Left colon (tissue), 2 donors: Measurements from ENCODE around the gene CD55. TPM values are rescaled to one million over a fixed set of nuclear protein-coding genes. Genes with fewer than 3 reads are reported as not detected.

Source experiments
- ATAC-seq: fragments of 200-7000 bp; cut with Tn5 transposase; one replicate; pipeline ENCODE4 v1.9.1; 2020; ENCODE audit warnings: mild to moderate bottlenecking, moderate library complexity
- DNase-seq, 2 donors: peaks; one replicate each; pipeline ENCODE4 v3.0.0-alpha.2; 2020
- intact Hi-C, 2 donors: fragments of 100-400 bp; cut with DNase I in 1 of 2; cut with micrococcal nuclease in 1 of 2; formaldehyde crosslinking; loops; one replicate each; pipeline versions ENCODE4 v1.11.2 to v1.14.0; 2022; cut with DNase I, micrococcal nuclease
- long read RNA-seq: library from polyadenylated mRNA; unstranded; transcript quantifications from one replicate; pipeline ENCODE4 v2.0.0, GENCODE V29; 2021
- total RNA-seq, 2 donors: library from RNA; stranded (reverse); fragmentation: NEBNext Ultra II Directional; extraction: Animal tissue kit (Norgen Biotek cat#: 25700); gene quantifications; one replicate each; pipeline ENCODE4 v1.2.1, GENCODE V29; 2021
- donor health status: DM: no; HTN: no; CAD: no.
- donor health status: DM: yes; HTN: yes; CAD: no.

The CD55 gene
- total RNA-seq, result 10 to 100 TPM; 44.0 to 75.4 TPM
- long read RNA-seq, transcript CD55-204 (10 exons, 2,892 nt), result major isoform, 40 of 56 reads
- long read RNA-seq, partial matches to known transcripts, result 2 of 56 reads
- long read RNA-seq, other reads (novel, unspliced or antisense), result 8 of 56 reads

- intact Hi-C loops, result no loop called here
- DNase-seq, result peak; percentile 94 to 98
- peak; percentile 91 for ATAC-seq
These were observed at the start of gene CD55 for GRCh38 chr1:207321079-207321789. TSS of gene CD55 (plus strand) at chr1:207321678. CDS start at chr1:207321766, 88 bp downstream.

GRCh38 chr1:207274882-207275281 lies 46.6 kb upstream of the CD55 start:
- ATAC-seq (no peak), DNase-seq (no peak)
- intact Hi-C loops, result no loop called here

- DNase-seq, result no peak
- no peak for ATAC-seq
- intact Hi-C loops, result no loop called here
These were observed 45.0 kb upstream of the CD55 start for GRCh38 chr1:207276465-207276864.

GRCh38 chr1:207277241-207277640 lies 44.2 kb upstream of the CD55 start:
- DNase-seq, result no peak
- no peak for ATAC-seq
- intact Hi-C loops, result no loop called here

GRCh38 chr1:207279652-207280051 lies 41.8 kb upstream of the CD55 start:
- intact Hi-C loops, result no loop called here
- no peak for DNase-seq
- no peak for ATAC-seq

- intact Hi-C loops, result no loop called here
- ATAC-seq (peak; percentile 45), DNase-seq (no peak)
These were observed 40.8 kb upstream of the CD55 start for GRCh38 chr1:207280706-207281105.

- DNase-seq (no peak), ATAC-seq (peak; percentile 19)
- intact Hi-C loops, result no loop called here
These were observed 39.4 kb upstream of the CD55 start for GRCh38 chr1:207282058-207282457.

- DNase-seq (peak; percentile 80 to 83), ATAC-seq (peak; percentile 83)
- intact Hi-C loops, result no loop called here
These were observed 38.7 kb upstream of the CD55 start for GRCh38 chr1:207282496-207283380.

GRCh38 chr1:207283421-207283820 lies 38.1 kb upstream of the CD55 start:
- ATAC-seq, result no peak
- intact Hi-C loops, result no loop called here
- DNase-seq, result no peak

- ATAC-seq (peak; percentile 65), DNase-seq (no peak)
- intact Hi-C loops, result no loop called here
These were observed 37.1 kb upstream of the CD55 start for GRCh38 chr1:207284209-207284897.

- DNase-seq (no peak), ATAC-seq (no peak)
- intact Hi-C loops, result no loop called here
These were observed 34.6 kb upstream of the CD55 start for GRCh38 chr1:207286786-207287468.

- DNase-seq, result no peak
- no peak for ATAC-seq
- intact Hi-C loops, result no loop called here
These were observed 33.2 kb upstream of the CD55 start for GRCh38 chr1:207288315-207288714.

- ATAC-seq (peak; percentile 69), DNase-seq (no peak)
- intact Hi-C loops, result no loop called here
These were observed 31.7 kb upstream of the CD55 start for GRCh38 chr1:207289756-207290155.

GRCh38 chr1:207291723-207292122 lies 29.8 kb upstream of the CD55 start:
- intact Hi-C loops, result no loop called here
- no peak for ATAC-seq
- no peak for DNase-seq

GRCh38 chr1:207298186-207298585 lies 23.3 kb upstream of the CD55 start:
- intact Hi-C loops, result no loop called here
- DNase-seq (no peak), ATAC-seq (no peak)

- DNase-seq (no peak), ATAC-seq (no peak)
- intact Hi-C loops, result no loop called here
These were observed 22.7 kb upstream of the CD55 start for GRCh38 chr1:207298636-207299398.

- ATAC-seq, result no peak
- DNase-seq, result no peak
- intact Hi-C loops, result no loop called here
These were observed 20.5 kb upstream of the CD55 start for GRCh38 chr1:207300970-207301369.
